Measurements from ENCODE around the gene CES5A.

CES5A gene

DNA sequence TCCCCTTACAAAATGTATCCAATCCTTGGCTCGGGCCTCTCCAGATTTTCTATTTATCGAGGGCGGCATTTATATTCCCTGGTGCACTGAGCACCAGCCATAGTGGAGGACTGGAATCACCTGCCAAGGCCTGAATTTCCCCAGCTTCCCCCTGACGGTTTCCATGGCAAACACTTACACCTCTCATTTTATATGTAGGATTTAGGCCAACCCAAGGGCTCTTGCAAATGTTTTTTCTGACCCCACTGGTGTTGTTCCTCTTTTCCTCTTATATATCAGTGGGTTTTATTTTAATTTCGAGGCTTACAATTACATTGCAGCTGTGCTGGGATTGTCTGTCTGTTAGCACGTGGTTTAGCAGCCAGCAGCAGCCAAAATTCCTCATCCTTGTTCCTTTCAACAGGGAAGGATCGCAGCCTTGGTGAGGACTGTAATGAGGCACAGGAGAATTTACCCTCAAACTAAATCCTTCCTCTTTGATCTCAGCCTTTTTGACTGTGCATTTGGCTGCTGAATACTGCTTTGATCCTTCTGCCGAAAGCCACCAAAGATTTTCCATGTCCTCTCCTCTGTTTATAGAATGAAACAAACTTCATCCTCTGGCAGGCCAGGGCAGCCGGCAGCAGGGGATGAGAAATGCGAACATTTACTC lies 26.5 kb upstream of the CES5A start:
- in situ Hi-C loops (cut with MboI; ENCODE audit: low pct_unique_long_range_greater_than_20kb, low sequenced_read_pairs, unreplicated experiment): no loop called here
- TF ChIP-seq, protein P1, sequence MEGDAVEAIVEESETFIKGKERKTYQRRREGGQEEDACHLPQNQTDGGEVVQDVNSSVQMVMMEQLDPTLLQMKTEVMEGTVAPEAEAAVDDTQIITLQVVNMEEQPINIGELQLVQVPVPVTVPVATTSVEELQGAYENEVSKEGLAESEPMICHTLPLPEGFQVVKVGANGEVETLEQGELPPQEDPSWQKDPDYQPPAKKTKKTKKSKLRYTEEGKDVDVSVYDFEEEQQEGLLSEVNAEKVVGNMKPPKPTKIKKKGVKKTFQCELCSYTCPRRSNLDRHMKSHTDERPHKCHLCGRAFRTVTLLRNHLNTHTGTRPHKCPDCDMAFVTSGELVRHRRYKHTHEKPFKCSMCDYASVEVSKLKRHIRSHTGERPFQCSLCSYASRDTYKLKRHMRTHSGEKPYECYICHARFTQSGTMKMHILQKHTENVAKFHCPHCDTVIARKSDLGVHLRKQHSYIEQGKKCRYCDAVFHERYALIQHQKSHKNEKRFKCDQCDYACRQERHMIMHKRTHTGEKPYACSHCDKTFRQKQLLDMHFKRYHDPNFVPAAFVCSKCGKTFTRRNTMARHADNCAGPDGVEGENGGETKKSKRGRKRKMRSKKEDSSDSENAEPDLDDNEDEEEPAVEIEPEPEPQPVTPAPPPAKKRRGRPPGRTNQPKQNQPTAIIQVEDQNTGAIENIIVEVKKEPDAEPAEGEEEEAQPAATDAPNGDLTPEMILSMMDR (IDR thresholded peaks at IDR 0.05; ENCODE audit: extremely low read depth, insufficient read depth, missing control alignments): no peak

DNA sequence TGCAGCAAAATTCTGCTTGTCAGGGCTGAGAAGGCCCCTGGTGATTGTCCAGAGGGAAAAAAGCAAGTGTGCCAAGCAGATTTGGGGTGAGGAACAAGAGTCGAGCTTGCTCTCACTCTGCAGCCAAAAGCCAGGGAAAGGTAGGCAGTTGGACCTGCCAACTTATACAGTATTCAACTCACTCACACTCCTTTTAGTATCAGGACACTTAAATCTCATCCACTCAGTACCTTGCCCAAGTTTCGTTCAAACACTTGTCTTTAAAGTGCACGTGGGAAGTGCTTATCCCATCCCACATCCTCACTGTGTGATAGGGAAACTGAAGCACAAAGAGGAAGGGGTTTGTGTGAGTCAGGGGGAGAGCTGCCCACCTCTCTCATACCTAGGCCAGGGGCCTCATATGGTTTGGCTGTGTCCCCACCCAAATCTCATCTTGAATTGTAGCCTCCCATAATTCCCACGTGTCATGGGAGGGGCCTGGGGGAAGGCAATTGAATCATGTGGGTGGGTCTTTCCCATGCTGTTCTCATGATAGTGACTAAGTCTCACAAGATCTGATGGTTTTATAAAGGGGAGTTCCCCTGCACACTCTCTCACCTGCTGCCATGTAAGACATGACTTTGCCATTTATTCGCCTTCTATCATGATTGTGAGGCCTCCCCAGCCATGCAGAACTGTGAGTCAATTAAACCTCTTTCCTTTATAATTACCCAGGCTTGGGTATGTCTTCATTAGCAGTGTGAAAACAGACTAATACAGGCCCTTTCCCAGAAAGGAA lies 25.6 kb upstream of the CES5A start:
- TF ChIP-seq, protein P1 (IDR thresholded peaks at IDR 0.05; ENCODE audit: extremely low read depth, insufficient read depth, missing control alignments): no peak
- in situ Hi-C loops (cut with MboI; ENCODE audit: low pct_unique_long_range_greater_than_20kb, low sequenced_read_pairs, unreplicated experiment): no loop called here
- DNase-seq (ENCODE audit: low spot score): no peak

More for the DNA sequence above, 26.5 kb upstream of the CES5A start:
- DNase-seq (ENCODE audit: low spot score): no peak

DNA sequence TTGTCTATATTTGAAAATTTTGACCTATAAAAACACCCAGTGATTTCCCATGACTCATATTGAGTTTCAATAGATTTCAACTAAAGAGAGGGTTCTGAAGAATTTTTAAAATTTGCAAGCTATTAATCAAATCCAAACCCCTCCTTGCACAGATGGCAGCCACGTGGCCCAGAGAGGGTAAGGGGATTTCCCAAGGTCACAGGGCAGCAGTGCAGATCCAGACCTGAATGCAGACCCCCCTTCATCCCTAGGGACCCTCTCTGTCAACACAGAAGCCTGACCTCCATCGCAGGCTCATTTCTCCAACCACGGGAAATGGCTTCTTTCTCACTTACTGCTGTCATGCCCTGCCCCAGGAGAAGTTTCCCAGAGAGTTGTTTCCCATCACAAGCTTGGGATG lies 24.7 kb upstream of the CES5A start:
- in situ Hi-C loops (cut with MboI; ENCODE audit: low pct_unique_long_range_greater_than_20kb, low sequenced_read_pairs, unreplicated experiment): no loop called here
- TF ChIP-seq, protein P1 (IDR thresholded peaks at IDR 0.05; ENCODE audit: extremely low read depth, insufficient read depth, missing control alignments): no peak
- DNase-seq (ENCODE audit: low spot score): no peak

DNA sequence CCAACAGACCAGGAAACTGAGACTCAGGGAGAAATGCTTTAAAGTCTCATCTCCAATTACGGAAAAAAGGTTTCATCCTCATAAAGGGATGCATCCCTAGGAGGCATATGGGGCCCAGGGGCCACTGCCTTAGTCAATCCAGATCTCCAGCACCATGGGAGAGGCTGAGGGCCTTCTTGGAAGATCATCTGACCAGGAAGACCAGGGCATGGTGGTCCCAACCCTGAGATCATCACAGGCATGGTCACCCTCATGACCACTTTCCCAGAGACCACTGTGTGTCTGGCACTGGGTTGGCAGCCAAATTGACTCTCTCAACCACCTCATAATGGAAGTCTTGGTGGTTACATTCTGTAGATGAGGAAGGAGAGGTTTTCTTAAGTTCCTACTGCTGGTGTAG lies 23.4 kb upstream of the CES5A start:
- DNase-seq (ENCODE audit: low spot score): no peak
- TF ChIP-seq, protein P1 (IDR thresholded peaks at IDR 0.05; ENCODE audit: extremely low read depth, insufficient read depth, missing control alignments): no peak
- in situ Hi-C loops (cut with MboI; ENCODE audit: low pct_unique_long_range_greater_than_20kb, low sequenced_read_pairs, unreplicated experiment): no loop called here

DNA sequence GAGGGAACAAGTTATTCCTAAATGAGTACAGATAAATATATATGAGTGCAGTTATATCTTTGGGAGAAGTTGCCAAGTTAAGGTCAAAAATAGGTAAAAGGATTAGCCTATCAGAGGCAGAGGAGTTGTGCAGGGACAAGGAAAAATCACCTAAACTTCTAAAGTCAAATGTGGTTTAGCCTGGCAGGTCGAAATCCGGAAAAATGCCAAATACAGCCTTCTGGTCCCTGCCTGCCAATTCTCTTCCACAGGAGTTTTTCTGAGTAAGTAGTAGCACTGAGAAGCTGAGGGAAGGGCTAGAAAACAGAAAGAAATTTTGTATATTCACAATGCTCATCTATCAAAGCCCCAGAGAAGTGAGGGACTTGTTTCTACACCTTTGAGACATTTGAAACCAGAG lies 17.6 kb upstream of the CES5A start:
- no peak for DNase-seq (ENCODE audit: low spot score)
- TF ChIP-seq, protein P1 (IDR thresholded peaks at IDR 0.05; ENCODE audit: extremely low read depth, insufficient read depth, missing control alignments): no peak
- in situ Hi-C loops (cut with MboI; ENCODE audit: low pct_unique_long_range_greater_than_20kb, low sequenced_read_pairs, unreplicated experiment): no loop called here

DNA sequence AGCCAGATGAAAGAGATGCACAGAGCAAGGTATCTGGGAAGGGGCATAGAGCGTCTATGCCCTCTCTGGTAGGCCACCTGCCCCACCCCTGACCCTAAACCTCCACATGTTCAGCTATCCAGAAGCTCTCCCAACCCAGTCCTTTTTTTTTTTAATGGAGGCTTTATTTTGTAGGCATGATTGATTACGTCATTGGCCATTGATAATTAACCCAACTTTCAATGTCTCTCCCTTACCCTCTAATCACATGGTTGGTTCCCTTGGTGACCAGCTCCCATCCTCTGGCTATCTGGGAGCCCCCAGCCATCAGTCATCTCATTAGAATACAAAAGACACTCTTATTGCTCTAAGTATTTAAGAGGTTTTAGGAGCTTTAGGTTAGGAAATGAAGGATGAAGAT lies 14.3 kb upstream of the CES5A start:
- TF ChIP-seq, protein P1 (IDR thresholded peaks at IDR 0.05; ENCODE audit: extremely low read depth, insufficient read depth, missing control alignments): no peak
- in situ Hi-C loops (cut with MboI; ENCODE audit: low pct_unique_long_range_greater_than_20kb, low sequenced_read_pairs, unreplicated experiment): no loop called here

More for the DNA sequence above, 14.3 kb upstream of the CES5A start:
- DNase-seq (ENCODE audit: low spot score): no peak

Measured in GM13977 (cell line).